CD4-positive, alpha-beta memory T cell (primary cell): ENCODE results near the gene ZNF254. TPM values are rescaled to one million over a fixed set of nuclear protein-coding genes. Genes with fewer than 3 reads are reported as not detected.
"Not testable (repeated sequence)": the region's sequence is repeated elsewhere in the genome, so short reads cannot be mapped to it uniquely, and the experiment has no call there.

Source experiments
- CTCF ChIA-PET: fragments of 350-600 bp; sonication (Branson Sonifier 250); formaldehyde crosslinking; loops from one replicate; lab custom pipeline; 2021; ENCODE audit warnings: inconsistent platforms; ENCODE audit not compliant: partially characterized antibody; lab: Charles Lee
- POLR2A ChIA-PET: fragments of 350-600 bp; sonication (Branson Sonifier 250); formaldehyde crosslinking; loops from one replicate; lab custom pipeline; 2021; ENCODE audit not compliant: partially characterized antibody; lab: Charles Lee
- DNase-seq, 5 donors: peaks; one replicate each; pipeline versions ENCODE4 v3.0.0 to v3.0.0-alpha.2; 2020 to 2022; ENCODE audit warnings: mixed read lengths in 1 of 5
- H3K27ac ChIP-seq: one replicate; pipeline ENCODE4 v1.7.0; 2013; ENCODE audit warnings: low read depth, low read length
- H3K27me3 ChIP-seq: 2 replicates; pipeline ENCODE4 v1.7.0; 2013; ENCODE audit warnings: mild to moderate bottlenecking, low read length, moderate library complexity; ENCODE audit not compliant: insufficient read depth
- H3K36me3 ChIP-seq: 2 replicates; pipeline ENCODE4 v1.7.0; 2013; ENCODE audit warnings: mild to moderate bottlenecking, low read length, moderate library complexity; ENCODE audit not compliant: insufficient read depth
- H3K4me1 ChIP-seq: 2 replicates; pipeline ENCODE4 v1.7.0; 2013; ENCODE audit warnings: mild to moderate bottlenecking, low read length, moderate library complexity; ENCODE audit not compliant: insufficient read depth
- H3K4me3 ChIP-seq, 2 donors: one replicate each; pipeline ENCODE4 v1.7.0; 2013; ENCODE audit warnings: low read length in 2 of 2, mild to moderate bottlenecking in 1 of 2
- H3K9me3 ChIP-seq, 2 donors: one replicate each; pipeline ENCODE4 v1.7.0; 2013; ENCODE audit warnings: low read length in 2 of 2, control low read depth in 1 of 2; ENCODE audit not compliant: control insufficient read depth in 1 of 2
- H3K27ac Mint-ChIP-seq, 7 donors: one replicate each; pipeline ENCODE4 v1.8.0; 2020 to 2021; ENCODE audit warnings: mixed read lengths in 7 of 7, mild to moderate bottlenecking in 6 of 7, inconsistent platforms in 3 of 7, moderate library complexity in 3 of 7
- H3K27me3 Mint-ChIP-seq, 2 donors: one replicate each; pipeline ENCODE4 v1.8.0; 2020 to 2021; ENCODE audit warnings: mixed read lengths in 2 of 2
- H3K36me3 Mint-ChIP-seq, 2 donors: one replicate each; pipeline ENCODE4 v1.8.0; 2020 to 2021; ENCODE audit warnings: mixed read lengths in 2 of 2, inconsistent platforms in 1 of 2, mild to moderate bottlenecking in 1 of 2
- H3K4me1 Mint-ChIP-seq, 4 donors: one replicate each; pipeline ENCODE4 v1.8.0; 2020 to 2021; ENCODE audit warnings: mixed read lengths in 4 of 4, mild to moderate bottlenecking in 1 of 4
- H3K4me3 Mint-ChIP-seq, 8 donors: one replicate each; pipeline ENCODE4 v1.8.0; 2020 to 2021; ENCODE audit warnings: mixed read lengths in 8 of 8, mild to moderate bottlenecking in 7 of 8, moderate library complexity in 6 of 8, inconsistent platforms in 3 of 8
- H3K9me3 Mint-ChIP-seq, 8 donors: one replicate each; pipeline ENCODE4 v1.8.0; 2020 to 2021; ENCODE audit warnings: mixed read lengths in 8 of 8, mild to moderate bottlenecking in 5 of 8, inconsistent platforms in 3 of 8, moderate library complexity in 1 of 8
- intact Hi-C: fragments of 100-400 bp; cut with micrococcal nuclease; formaldehyde crosslinking; loops from one replicate; pipeline ENCODE4 v1.15.1; 2023
- polyA plus RNA-seq, 2 donors: library from polyadenylated mRNA; unstranded; fragments of 300-500 nt; fragmentation: Illumina TruSeq; gene quantifications; one replicate each; pipeline ENCODE4 v1.2.3, GENCODE V29; 2021
- total RNA-seq, 2 experiments: library from RNA; stranded (reverse); gene quantifications; one replicate each; pipeline ENCODE4 v1.2.3, GENCODE V29; 2021

Gene ZNF254
- total and polyA plus RNA-seq, 4 experiments from 2014 or later = 3.4 to 19.1 (median 12.5) TPM

DNA sequence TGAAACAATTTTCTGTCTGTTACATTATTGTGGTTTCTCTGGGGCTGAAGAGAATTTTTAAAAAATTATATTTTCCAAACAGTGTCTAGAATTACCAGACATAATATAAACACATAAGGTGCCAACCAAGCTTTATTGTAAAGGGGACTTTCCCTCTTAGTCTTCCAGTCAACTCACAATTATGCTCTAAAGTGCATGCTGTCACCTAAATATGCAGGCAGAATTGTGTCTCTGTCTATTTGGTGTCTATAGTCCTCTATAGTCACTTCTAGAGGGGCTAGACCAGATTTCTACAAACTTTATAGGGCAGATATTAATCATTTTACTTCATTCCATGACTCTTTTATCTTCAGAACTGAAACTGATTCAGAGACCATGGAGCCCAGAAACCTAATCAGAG lies 12.8 kb downstream of the ZNF254 start:
- peaks cover under 1% of the 10 kb centered on the region for H3K4me1 ChIP-seq
- H3K27ac Mint-ChIP-seq = peak overlapping the region in 2 of 7 donors; percentile 13 to 31
- no peaks in the 10 kb centered on the region for H3K27me3 ChIP-seq
- peaks cover 0 to 59% (median 30%) of the 10 kb centered on the region in 8 donors for H3K9me3 Mint-ChIP-seq
- H3K4me3 Mint-ChIP-seq = no peak overlapping the region
- peaks cover 8 to 25% (median 16%) of the 10 kb centered on the region in 4 donors for H3K4me1 Mint-ChIP-seq
- H3K4me3 ChIP-seq = no peak overlapping the region
- no peaks in the 10 kb centered on the region for H3K36me3 ChIP-seq
- POLR2A ChIA-PET = no interaction called here
- peaks cover 0 to 10% of the 10 kb centered on the region in 2 donors for H3K9me3 ChIP-seq
- H3K27ac ChIP-seq = no peak overlapping the region
- intact Hi-C loops = no loop called here
- no peaks in the 10 kb centered on the region for H3K27me3 Mint-ChIP-seq
- peaks cover 68 to 77% of the 10 kb centered on the region in 2 donors for H3K36me3 Mint-ChIP-seq
- CTCF ChIA-PET = no interaction called here
- DNase-seq = no peak

DNA sequence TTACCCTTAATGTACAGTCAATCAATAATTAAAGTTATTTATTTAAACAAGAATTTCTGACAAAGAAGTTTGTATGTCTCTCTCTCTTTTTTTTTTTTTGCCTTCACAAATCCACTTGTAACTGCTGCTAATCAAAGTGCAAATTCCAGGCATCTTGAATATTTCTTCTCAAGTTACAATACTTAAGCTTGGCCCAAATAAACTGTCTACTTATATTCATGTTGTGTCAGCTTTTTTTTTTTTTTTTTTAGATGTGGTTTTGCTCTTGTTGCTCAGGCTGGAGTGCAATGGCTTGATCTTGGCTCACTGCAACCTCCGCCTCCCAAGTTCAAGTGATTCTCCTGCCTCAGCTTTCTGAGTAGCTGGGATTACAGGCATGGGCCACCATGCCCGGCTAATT lies 13.6 kb downstream of the ZNF254 start:
- H3K27ac ChIP-seq, CTCF ChIA-PET, H3K36me3 ChIP-seq, H3K4me1 ChIP-seq, H3K27me3 Mint-ChIP-seq, H3K27ac Mint-ChIP-seq, H3K27me3 ChIP-seq, POLR2A ChIA-PET, DNase-seq, H3K9me3 ChIP-seq, H3K4me3 ChIP-seq, H3K4me3 Mint-ChIP-seq, intact Hi-C loops: not testable (repeated sequence)
- H3K36me3 Mint-ChIP-seq = peaks cover 67 to 76% of the 10 kb centered on the region in 2 donors
- H3K9me3 Mint-ChIP-seq = peaks cover 0 to 57% (median 28%) of the 10 kb centered on the region in 8 donors
- peaks cover 4 to 17% (median 9%) of the 10 kb centered on the region in 4 donors for H3K4me1 Mint-ChIP-seq

DNA sequence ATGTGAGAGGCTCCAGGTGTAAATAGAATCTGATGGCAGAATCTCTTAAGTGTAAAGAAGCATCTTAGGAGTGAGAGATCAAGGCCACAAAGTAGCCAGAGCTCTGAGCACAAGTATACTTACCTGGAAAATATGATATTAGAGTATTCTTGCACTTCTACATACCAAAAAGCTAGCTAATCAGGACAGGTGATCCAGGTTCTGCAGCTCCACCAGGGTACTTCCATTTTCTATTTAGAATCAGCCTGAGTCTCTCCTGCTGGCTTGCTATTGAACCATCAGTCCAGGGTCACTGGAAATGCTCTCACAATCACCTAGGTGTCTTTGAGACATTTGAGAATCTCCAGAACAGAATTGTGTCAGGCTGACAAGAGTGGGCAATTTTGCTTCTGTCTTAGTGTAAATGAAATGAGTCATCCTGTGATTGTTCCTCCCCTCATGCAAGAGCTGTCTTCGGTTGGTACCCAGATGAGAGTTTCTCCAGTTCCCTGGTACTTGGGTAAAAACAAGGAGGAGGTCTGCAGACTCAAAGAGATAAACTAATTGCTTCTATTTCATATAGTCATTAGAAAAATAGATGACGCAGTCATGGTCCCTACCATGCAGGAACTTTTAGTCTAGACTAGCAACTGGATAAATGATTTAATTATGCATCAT lies 14.6 kb downstream of the ZNF254 start:
- intact Hi-C loops = no loop called here
- no peak overlapping the region for H3K27ac Mint-ChIP-seq
- peaks cover 2% of the 10 kb centered on the region for H3K36me3 ChIP-seq
- H3K36me3 Mint-ChIP-seq = peaks cover 68 to 77% of the 10 kb centered on the region in 2 donors
- H3K4me1 ChIP-seq = no peaks in the 10 kb centered on the region
- H3K27me3 ChIP-seq = no peaks in the 10 kb centered on the region
- H3K9me3 Mint-ChIP-seq = peaks cover 0 to 53% (median 26%) of the 10 kb centered on the region in 8 donors
- H3K4me3 Mint-ChIP-seq = no peak overlapping the region
- peaks cover 4 to 11% (median 7%) of the 10 kb centered on the region in 4 donors for H3K4me1 Mint-ChIP-seq
- no peak overlapping the region for H3K27ac ChIP-seq
- no peaks in the 10 kb centered on the region for H3K9me3 ChIP-seq
- no peak overlapping the region for H3K4me3 ChIP-seq
- H3K27me3 Mint-ChIP-seq = no peaks in the 10 kb centered on the region
- no peak for DNase-seq
- ChIA-PET POLR2A (no interaction called here), CTCF (no interaction called here)

DNA sequence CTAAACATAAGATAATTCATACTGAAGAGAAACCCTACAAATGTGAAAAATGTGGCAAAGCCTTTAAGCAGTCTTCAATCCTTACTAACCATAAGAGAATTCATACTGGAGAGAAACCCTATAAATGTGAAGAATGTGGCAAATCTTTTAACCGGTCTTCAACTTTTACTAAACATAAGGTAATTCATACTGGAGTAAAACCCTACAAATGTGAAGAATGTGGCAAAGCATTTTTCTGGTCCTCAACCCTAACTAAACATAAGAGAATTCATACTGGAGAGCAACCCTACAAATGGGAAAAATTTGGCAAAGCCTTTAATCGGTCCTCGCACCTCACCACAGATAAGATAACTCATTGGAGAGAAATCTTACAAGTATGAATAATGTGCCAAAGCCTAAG lies 40.6 kb downstream of the ZNF254 start:
- peaks cover 65 to 73% of the 10 kb centered on the region in 2 donors for H3K36me3 Mint-ChIP-seq
- DNase-seq = no peak
- Histone ChIP-seq H3K27ac (no peak overlapping the region), H3K9me3 (peaks cover 6 to 40% of the 10 kb centered on the region in 2 donors), H3K36me3 (peaks cover 13% of the 10 kb centered on the region), H3K27me3 (no peaks in the 10 kb centered on the region), H3K4me3 (no peak overlapping the region), H3K4me1 (no peaks in the 10 kb centered on the region)
- no peaks in the 10 kb centered on the region for H3K27me3 Mint-ChIP-seq
- H3K4me3 Mint-ChIP-seq = no peak overlapping the region
- POLR2A ChIA-PET = no interaction called here
- H3K9me3 Mint-ChIP-seq = peaks cover 4 to 92% (median 82%) of the 10 kb centered on the region in 8 donors
- CTCF ChIA-PET = no interaction called here
- no peaks in the 10 kb centered on the region for H3K4me1 Mint-ChIP-seq
- intact Hi-C loops = no loop called here
- no peak overlapping the region for H3K27ac Mint-ChIP-seq

DNA sequence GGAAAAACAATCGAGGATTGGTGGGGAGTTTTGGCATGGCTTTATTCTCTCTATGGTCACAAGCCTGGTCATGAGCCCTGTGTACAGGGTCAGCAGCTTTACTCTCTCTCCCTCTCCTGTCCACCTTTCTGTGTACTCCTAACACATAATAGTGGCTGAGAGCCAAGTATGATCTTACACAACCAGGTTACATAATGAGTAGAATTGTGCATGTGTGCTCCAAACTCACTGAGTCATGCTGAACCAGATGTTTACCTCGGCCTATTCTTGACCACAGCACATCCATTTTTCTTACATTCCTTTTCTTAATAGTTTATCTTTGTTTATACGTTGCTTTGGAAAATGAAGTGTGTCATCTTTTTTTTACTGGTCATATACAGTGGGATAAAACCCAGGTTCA lies 53.1 kb downstream of the ZNF254 start:
- no peaks in the 10 kb centered on the region for H3K36me3 ChIP-seq
- no peak overlapping the region for H3K27ac Mint-ChIP-seq
- H3K36me3 Mint-ChIP-seq = peaks cover 42 to 43% of the 10 kb centered on the region in 2 donors
- no peak overlapping the region for H3K4me3 Mint-ChIP-seq
- no peak for DNase-seq
- H3K9me3 Mint-ChIP-seq = peaks cover 0 to 99% (median 83%) of the 10 kb centered on the region in 8 donors
- POLR2A ChIA-PET = no interaction called here
- no peak overlapping the region for H3K4me3 ChIP-seq
- H3K27me3 Mint-ChIP-seq = no peaks in the 10 kb centered on the region
- H3K4me1 Mint-ChIP-seq = no peaks in the 10 kb centered on the region
- intact Hi-C loops = no loop called here
- no peaks in the 10 kb centered on the region for H3K4me1 ChIP-seq
- no peaks in the 10 kb centered on the region for H3K27me3 ChIP-seq
- H3K27ac ChIP-seq = no peak overlapping the region
- peaks cover 0 to 46% of the 10 kb centered on the region in 2 donors for H3K9me3 ChIP-seq
- CTCF ChIA-PET = no interaction called here

DNA sequence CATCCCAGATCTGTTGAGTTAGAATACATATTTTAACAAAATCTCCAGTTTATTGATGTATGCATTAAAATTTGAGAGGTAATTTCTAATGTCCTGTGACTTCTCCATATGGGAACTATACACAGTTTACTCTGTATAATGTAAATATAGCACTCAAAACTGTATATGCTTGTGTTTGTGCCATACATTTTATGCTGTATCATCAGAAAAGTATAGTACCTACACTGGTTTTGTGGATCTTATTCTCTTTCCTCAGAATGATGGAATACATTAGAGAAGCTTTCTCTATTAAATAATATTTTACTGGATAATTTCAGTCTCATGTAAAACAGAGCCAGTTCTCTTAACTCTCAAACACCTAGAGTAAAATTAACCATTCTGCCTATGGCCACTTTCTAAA lies 53.6 kb downstream of the ZNF254 start:
- ChIA-PET POLR2A (no interaction called here), CTCF (no interaction called here)
- Mint-ChIP-seq H3K27me3 (no peaks in the 10 kb centered on the region), H3K27ac (no peak overlapping the region), H3K36me3 (peaks cover 41 to 43% of the 10 kb centered on the region in 2 donors), H3K4me3 (no peak overlapping the region), H3K9me3 (peaks cover 0 to 97% (median 81%) of the 10 kb centered on the region in 8 donors), H3K4me1 (no peaks in the 10 kb centered on the region)
- Histone ChIP-seq H3K4me3 (no peak overlapping the region), H3K36me3 (no peaks in the 10 kb centered on the region), H3K9me3 (peaks cover 0 to 48% of the 10 kb centered on the region in 2 donors), H3K4me1 (no peaks in the 10 kb centered on the region), H3K27me3 (no peaks in the 10 kb centered on the region), H3K27ac (no peak overlapping the region)
- no peak for DNase-seq
- intact Hi-C loops = no loop called here

DNA sequence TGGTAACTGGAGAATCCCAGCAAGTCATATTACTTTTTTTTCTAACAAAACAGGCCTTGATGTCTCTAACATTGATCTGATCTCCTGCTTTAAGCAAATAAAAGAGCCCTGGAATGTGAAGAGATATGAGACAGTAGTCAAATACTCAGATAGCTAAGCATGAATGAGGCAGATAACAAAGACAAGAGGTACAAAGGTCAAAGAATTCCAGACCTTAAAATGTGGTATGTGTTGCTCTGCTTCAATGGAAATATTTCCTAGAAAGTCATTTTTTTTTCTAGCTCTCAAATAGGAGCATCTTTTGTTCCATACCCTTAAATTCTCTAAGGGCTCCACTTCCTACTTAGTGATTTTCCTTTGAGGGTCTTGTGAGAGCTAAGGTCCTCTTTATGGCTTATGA lies 54.6 kb downstream of the ZNF254 start:
- Mint-ChIP-seq H3K9me3 (peaks cover 0 to 96% (median 79%) of the 10 kb centered on the region in 8 donors), H3K4me1 (no peaks in the 10 kb centered on the region), H3K4me3 (no peak overlapping the region), H3K36me3 (peaks cover 38 to 39% of the 10 kb centered on the region in 2 donors), H3K27ac (no peak overlapping the region), H3K27me3 (no peaks in the 10 kb centered on the region)
- peaks cover 0 to 43% of the 10 kb centered on the region in 2 donors for H3K9me3 ChIP-seq
- no peaks in the 10 kb centered on the region for H3K27me3 ChIP-seq
- no peaks in the 10 kb centered on the region for H3K4me1 ChIP-seq
- DNase-seq = no peak
- no peak overlapping the region for H3K4me3 ChIP-seq
- intact Hi-C loops = no loop called here
- H3K27ac ChIP-seq = no peak overlapping the region
- no peaks in the 10 kb centered on the region for H3K36me3 ChIP-seq
- ChIA-PET CTCF (no interaction called here), POLR2A (no interaction called here)
